HCT116 (cell line): ENCODE measurements around the gene MAP2K5. TPM values are rescaled to one million over a fixed set of nuclear protein-coding genes. Genes with fewer than 3 reads are reported as not detected.

Experiments
- ATAC-seq: fragments of 200-7000 bp; cut with Tn5 transposase; 2 replicates; pipeline ENCODE4 v1.9.1; 2020; ENCODE audit warnings: mild to moderate bottlenecking, moderate library complexity
- BruUV-seq: library from RNA; stranded (reverse); fragments of 400-500 nt; replicated peaks from 2 replicates; lab custom pipeline; 2021; lab: Mats Ljungman, UMichigan
- CTCF ChIA-PET: fragments of 300-600 bp; sonication (Branson Sonifier 250); formaldehyde crosslinking; loops from one replicate; lab custom pipeline; 2021; ENCODE audit warnings: antibody characterized with exemption; lab: Charles Lee
- POLR2A ChIA-PET: fragments of 300-600, 350-600 bp; sonication (Branson Sonifier 250); formaldehyde crosslinking; loops from one replicate; lab custom pipeline; 2021; ENCODE audit warnings: antibody characterized with exemption; lab: Charles Lee
- RAD21 ChIA-PET, 2 experiments: fragments of 300-600 bp; sonication (Branson Sonifier 250); formaldehyde crosslinking; loops; one replicate each; lab custom pipeline; 2023; ENCODE audit warnings: low total read pairs in 2 of 2; ENCODE audit not compliant: uncharacterized antibody in 2 of 2, unreplicated experiment in 2 of 2, low non-redundant PET in 1 of 2; lab: Charles Lee
- DNase-seq: peaks from one replicate; pipeline ENCODE4 v3.0.0-alpha.2; 2010; ENCODE audit warnings: low read depth, low spot score
- H2AFZ ChIP-seq: fragments of 200-600 bp; shearing (Covaris generic), sonication (generic); 2 replicates; pipeline ENCODE4 v1.6.1; 2017; ENCODE audit warnings: low read depth, mixed run types, mixed read lengths, antibody characterized with exemption, low read length; ENCODE audit not compliant: poor library complexity, severe bottlenecking
- H3K27ac ChIP-seq: 2 replicates; pipeline ENCODE4 v1.5.1; 2012; ENCODE audit warnings: low read depth, low read length
- H3K27me3 ChIP-seq: fragments of 200-600 bp; sonication (generic); 2 replicates; pipeline ENCODE4 v1.6.1; 2016; ENCODE audit warnings: mixed run types, low read length, mixed read lengths; ENCODE audit not compliant: insufficient read depth
- H3K36me3 ChIP-seq, 2 experiments: fragments of 200-500 bp in 1 of 2; fragments of 200-600 bp in 1 of 2; sonication (Bioruptor generic) in 1 of 2; sonication (generic) in 1 of 2; 2 replicates each; pipeline versions ENCODE4 v1.5.1 to v1.6.1; 2014 to 2016; ENCODE audit warnings: low read length in 2 of 2, inconsistent platforms in 1 of 2, mixed read lengths in 1 of 2, mixed run types in 1 of 2; ENCODE audit not compliant: insufficient read depth in 2 of 2, control insufficient read depth in 1 of 2
- H3K4me1 ChIP-seq, 2 experiments: fragments of 200-600 bp in 1 of 2; sonication (generic) in 1 of 2; 2 replicates each; pipeline versions ENCODE4 v1.5.1 to v1.6.1; 2012 to 2017; ENCODE audit warnings: low read length in 2 of 2, inconsistent platforms in 1 of 2, mild to moderate bottlenecking in 1 of 2, mixed read lengths in 1 of 2, mixed run types in 1 of 2, moderate library complexity in 1 of 2; ENCODE audit not compliant: insufficient read depth in 2 of 2, control insufficient read depth in 1 of 2
- H3K4me2 ChIP-seq: fragments of 200-600 bp; sonication (generic); 2 replicates; pipeline ENCODE4 v1.6.1; 2017; ENCODE audit warnings: mixed run types, low read length, mixed read lengths
- H3K4me3 ChIP-seq, 2 experiments: fragments of 200-600 bp in 1 of 2; sonication (generic) in 1 of 2; replicated peaks in 1 of 2; 2 replicates each; pipeline ENCODE4 v1.5.1; 2011 to 2016; ENCODE audit warnings: low read length in 2 of 2, control low read depth in 1 of 2, low read depth in 1 of 2, mild to moderate bottlenecking in 1 of 2, mixed read lengths in 1 of 2, mixed run types in 1 of 2
- H3K79me2 ChIP-seq: fragments of 200-600 bp; sonication (generic); 2 replicates; pipeline ENCODE4 v1.6.1; 2017; ENCODE audit warnings: mild to moderate bottlenecking, mixed run types, low read length, moderate library complexity, mixed read lengths; ENCODE audit not compliant: insufficient read depth
- H3K9ac ChIP-seq: fragments of 200-600 bp; sonication (generic); 2 replicates; pipeline ENCODE4 v1.6.1; 2016; ENCODE audit warnings: low read length, mixed read lengths
- H3K9me2 ChIP-seq: fragments of 200-600 bp; sonication (generic), shearing (Covaris generic); 2 replicates; pipeline ENCODE4 v1.6.1; 2017; ENCODE audit warnings: mixed run types, mild to moderate bottlenecking, moderate library complexity; ENCODE audit not compliant: insufficient read depth
- H3K9me3 ChIP-seq, 2 experiments: fragments of 200-500 bp in 1 of 2; fragments of 200-600 bp in 1 of 2; sonication (Bioruptor generic) in 1 of 2; sonication (generic) in 1 of 2; 2 replicates each; pipeline ENCODE4 v1.6.1; 2014 to 2017; ENCODE audit warnings: low read length in 2 of 2, mixed read lengths in 2 of 2, inconsistent platforms in 1 of 2, low read depth in 1 of 2, mild to moderate bottlenecking in 1 of 2, mixed run types in 1 of 2, moderate library complexity in 1 of 2; ENCODE audit not compliant: control insufficient read depth in 1 of 2, insufficient read depth in 1 of 2
- H4K20me1 ChIP-seq: fragments of 200-600 bp; sonication (generic), shearing (Covaris generic); 2 replicates; pipeline ENCODE4 v1.6.1; 2017; ENCODE audit warnings: mixed run types, mild to moderate bottlenecking, moderate library complexity; ENCODE audit not compliant: insufficient read depth
- CEBPB ChIP-seq: IDR thresholded peaks from 2 replicates; pipeline ENCODE4 v1.6.1; 2012; ENCODE audit warnings: low read depth
- EGR1 ChIP-seq: IDR thresholded peaks from 2 replicates; pipeline ENCODE4 v1.6.1; 2012; ENCODE audit warnings: low read depth
- EZH2 ChIP-seq: fragments of 200-600 bp; sonication (generic); IDR thresholded peaks from 2 replicates; pipeline ENCODE4 v1.6.1; 2017; ENCODE audit warnings: antibody characterized with exemption, mixed run types
- EZH2phosphoT487 ChIP-seq: fragments of 200-600 bp; IDR thresholded peaks from 2 replicates; pipeline ENCODE4 v1.6.1; 2018; ENCODE audit warnings: antibody characterized with exemption, borderline replicate concordance
- FOSL1 ChIP-seq: IDR thresholded peaks from 2 replicates; pipeline ENCODE4 v1.6.1; 2012; ENCODE audit warnings: low read depth
- JUND ChIP-seq: IDR thresholded peaks from 2 replicates; pipeline ENCODE4 v1.6.1; 2012
- POLR2A ChIP-seq: IDR thresholded peaks from 2 replicates; pipeline ENCODE4 v1.7.0; 2011; ENCODE audit warnings: borderline replicate concordance; ENCODE audit not compliant: insufficient read depth, insufficient read length; ENCODE audit errors: extremely low read depth
- SIN3A ChIP-seq: IDR thresholded peaks from 2 replicates; pipeline ENCODE4 v1.6.1; 2012; ENCODE audit warnings: low read depth
- SP1 ChIP-seq: IDR thresholded peaks from 2 replicates; pipeline ENCODE4 v1.6.1; 2012; ENCODE audit warnings: low read depth
- SRF ChIP-seq: IDR thresholded peaks from 2 replicates; pipeline ENCODE4 v1.6.1; 2012; ENCODE audit warnings: low read depth
- YY1 ChIP-seq: IDR thresholded peaks from 2 replicates; pipeline ENCODE4 v1.6.1; 2011; ENCODE audit warnings: low read length, low read depth, moderate library complexity, mild to moderate bottlenecking; ENCODE audit not compliant: insufficient replicate concordance; ENCODE audit errors: extremely low read depth
- ZNF274 ChIP-seq: fragments of 200-500 bp; sonication (Bioruptor generic); IDR thresholded peaks from 2 replicates; pipeline ENCODE4 v1.6.1; 2014; ENCODE audit warnings: mild to moderate bottlenecking, low read depth, low read length, inconsistent platforms
- intact Hi-C: fragments of 100-400 bp; cut with micrococcal nuclease; formaldehyde crosslinking; loops from 2 replicates; pipeline ENCODE4 v1.10.0; 2022
- total RNA-seq: library from RNA; stranded (reverse); gene quantifications from one replicate; pipeline ENCODE4 v1.2.1, GENCODE V29; 2021; ENCODE audit not compliant: unreplicated experiment
- TF ChIP-seq, protein P1 (sequence below), 3 experiments: fragments of 200-600 bp in 1 of 3; sonication (generic) in 1 of 3; IDR thresholded peaks in 2 of 3; conservative IDR thresholded peaks in 1 of 3; 2 replicates each; pipeline ENCODE4 v1.5.1; 2012 to 2017; ENCODE audit warnings: low read depth in 2 of 3, low read length in 2 of 3, antibody characterized with exemption in 1 of 3, borderline replicate concordance in 1 of 3, control low read depth in 1 of 3, mild to moderate bottlenecking in 1 of 3, mixed read lengths in 1 of 3, mixed run types in 1 of 3, moderate library complexity in 1 of 3; ENCODE audit not compliant: insufficient read depth in 1 of 3
- TF ChIP-seq, protein P2 (sequence below): IDR thresholded peaks from 2 replicates; pipeline ENCODE4 v1.6.1; 2011; ENCODE audit warnings: mild to moderate bottlenecking, low read length, moderate library complexity; ENCODE audit not compliant: insufficient replicate concordance; ENCODE audit errors: extremely low read depth
- TF ChIP-seq, protein P3 (sequence below): IDR thresholded peaks from 2 replicates; pipeline ENCODE4 v1.6.1; 2012

Gene MAP2K5
- total RNA-seq, 1 experiment from 2014 or later, result 15.6 TPM

DNA sequence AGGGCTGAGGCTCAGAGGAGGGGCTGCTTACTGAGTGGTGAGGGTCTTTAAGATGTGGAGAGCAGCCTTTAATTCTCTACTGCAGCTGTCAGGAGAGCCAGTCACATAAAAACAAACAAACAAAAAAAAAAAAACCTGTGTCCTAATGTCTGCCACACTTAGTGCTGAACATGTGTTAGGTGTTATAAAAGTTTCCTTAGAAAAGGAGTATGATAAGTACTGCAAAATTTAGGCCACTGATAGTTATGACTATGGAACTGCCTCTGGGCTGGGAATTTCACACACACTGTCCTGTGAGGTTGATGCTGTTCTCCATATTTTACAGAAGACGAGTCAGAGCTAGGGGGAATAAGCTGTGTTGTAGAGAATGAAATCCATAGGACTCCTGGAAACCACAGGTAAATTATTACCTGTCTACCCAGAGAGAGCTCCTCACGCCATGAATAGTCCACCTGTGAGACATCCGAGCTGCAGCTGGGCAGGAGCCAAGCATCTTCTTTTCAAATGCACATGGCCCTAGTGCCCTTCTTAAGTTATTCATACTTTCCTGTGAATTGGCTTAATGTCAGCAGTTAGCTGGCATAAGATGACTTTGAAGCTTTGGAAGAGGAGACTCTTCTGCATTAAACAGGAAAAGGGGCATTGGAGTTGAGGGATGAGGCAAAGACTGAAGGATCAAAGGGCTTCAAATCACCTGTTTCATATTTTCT is 248.3 kb downstream of the MAP2K5 start:
- POLR2A ChIA-PET, result no interaction called here
- TF ChIP-seq SRF (no peak), ZNF274 (no peak)
- TF ChIP-seq, all 23 proteins: peak for 0
- BruUV-seq, result no TSS peak
- no peak for DNase-seq
- H3K27ac ChIP-seq, result no peak overlapping the region
- H2AFZ ChIP-seq, result no peak overlapping the region
- H3K27me3 ChIP-seq, result no peaks in the 10 kb centered on the region
- no peaks in the 10 kb centered on the region for H3K4me1 ChIP-seq
- H3K36me3 ChIP-seq, result no peaks in the 10 kb centered on the region
- no peaks in the 10 kb centered on the region for H4K20me1 ChIP-seq
- H3K4me2 ChIP-seq, result no peak overlapping the region
- H3K9me2 ChIP-seq, result no peaks in the 10 kb centered on the region
- ChIA-PET RAD21 (no interaction called here), CTCF (no interaction called here)
- H3K9ac ChIP-seq, result no peak overlapping the region
- H3K9me3 ChIP-seq, result 0 out of 4 replicates have a peak, but pooled peaks cover 0 to 5% of the 10 kb centered on the region in 2 experiments
- H3K4me3 ChIP-seq, result no peak overlapping the region
- no peak for ATAC-seq
- H3K79me2 ChIP-seq, result no peaks in the 10 kb centered on the region
- intact Hi-C loops, result no loop called here

DNA sequence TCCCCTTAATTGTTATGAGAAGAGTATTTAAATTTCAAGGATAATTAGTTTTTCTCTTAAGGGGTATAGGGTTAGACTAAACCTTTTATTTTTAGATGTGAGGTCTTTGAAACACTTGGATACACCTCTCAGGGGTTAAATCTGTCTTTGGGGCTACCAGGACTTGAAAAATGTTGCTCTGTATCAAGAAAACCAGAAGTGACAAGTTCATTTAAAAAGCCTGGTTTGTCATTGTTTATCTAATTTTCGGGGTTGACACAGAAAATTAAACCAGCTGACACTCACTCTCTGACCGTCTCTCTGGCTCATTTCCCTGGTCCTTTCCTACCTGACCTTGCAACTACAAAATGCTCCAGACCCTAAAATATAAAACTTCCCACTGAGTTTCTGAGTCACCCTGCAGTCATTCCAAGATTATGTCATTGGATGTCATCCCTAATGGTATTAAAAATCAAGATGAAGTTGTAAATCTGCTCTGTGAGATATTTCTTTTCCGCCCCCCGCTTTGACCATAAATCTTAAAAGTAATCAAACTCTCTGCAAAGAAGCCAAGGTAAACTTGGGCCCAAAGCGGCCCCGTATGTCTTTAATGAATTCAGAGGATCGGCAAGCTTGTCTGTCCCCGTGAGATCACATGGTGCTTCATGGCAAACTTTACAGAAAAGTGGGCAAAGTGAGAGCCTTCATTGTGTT is 249.9 kb downstream of the MAP2K5 start:
- intact Hi-C loops, result no loop called here
- Histone ChIP-seq H2AFZ (no peak overlapping the region), H3K9me3 (0 out of 4 replicates have a peak, but pooled peaks cover 0 to 5% of the 10 kb centered on the region in 2 experiments), H3K36me3 (no peaks in the 10 kb centered on the region), H3K79me2 (no peaks in the 10 kb centered on the region), H3K9me2 (no peaks in the 10 kb centered on the region), H3K4me3 (no peak overlapping the region), H4K20me1 (no peaks in the 10 kb centered on the region), H3K4me2 (no peak overlapping the region), H3K27ac (no peak overlapping the region), H3K4me1 (no peaks in the 10 kb centered on the region), H3K9ac (no peak overlapping the region), H3K27me3 (no peaks in the 10 kb centered on the region)
- no TSS peak for BruUV-seq
- ChIA-PET POLR2A (no interaction called here), RAD21 (interaction anchor here in 1 of 2 experiments (0.9 kb wide), 1 partner anchor 76 kb away, joined by 3 read pairs; no protein-coding TSS in a partner anchor), CTCF (interaction anchor here (0.7 kb wide), 1 partner anchor 16 kb away, joined by 8 read pairs; no protein-coding TSS in a partner anchor)
- DNase-seq (no peak), ATAC-seq (no peak)
- no peak for TF ChIP-seq YY1
- TF ChIP-seq, protein P1, sequence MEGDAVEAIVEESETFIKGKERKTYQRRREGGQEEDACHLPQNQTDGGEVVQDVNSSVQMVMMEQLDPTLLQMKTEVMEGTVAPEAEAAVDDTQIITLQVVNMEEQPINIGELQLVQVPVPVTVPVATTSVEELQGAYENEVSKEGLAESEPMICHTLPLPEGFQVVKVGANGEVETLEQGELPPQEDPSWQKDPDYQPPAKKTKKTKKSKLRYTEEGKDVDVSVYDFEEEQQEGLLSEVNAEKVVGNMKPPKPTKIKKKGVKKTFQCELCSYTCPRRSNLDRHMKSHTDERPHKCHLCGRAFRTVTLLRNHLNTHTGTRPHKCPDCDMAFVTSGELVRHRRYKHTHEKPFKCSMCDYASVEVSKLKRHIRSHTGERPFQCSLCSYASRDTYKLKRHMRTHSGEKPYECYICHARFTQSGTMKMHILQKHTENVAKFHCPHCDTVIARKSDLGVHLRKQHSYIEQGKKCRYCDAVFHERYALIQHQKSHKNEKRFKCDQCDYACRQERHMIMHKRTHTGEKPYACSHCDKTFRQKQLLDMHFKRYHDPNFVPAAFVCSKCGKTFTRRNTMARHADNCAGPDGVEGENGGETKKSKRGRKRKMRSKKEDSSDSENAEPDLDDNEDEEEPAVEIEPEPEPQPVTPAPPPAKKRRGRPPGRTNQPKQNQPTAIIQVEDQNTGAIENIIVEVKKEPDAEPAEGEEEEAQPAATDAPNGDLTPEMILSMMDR (IDR thresholded peaks at IDR 0.05 in 2 of 3, conservative IDR thresholded peaks at IDR 0.05 in 1 of 3; ENCODE audit: borderline replicate concordance in 1 of 3, insufficient read depth in 1 of 3, low read depth in 2 of 3, low read length in 2 of 3), result no peak
- TF ChIP-seq, protein P2, sequence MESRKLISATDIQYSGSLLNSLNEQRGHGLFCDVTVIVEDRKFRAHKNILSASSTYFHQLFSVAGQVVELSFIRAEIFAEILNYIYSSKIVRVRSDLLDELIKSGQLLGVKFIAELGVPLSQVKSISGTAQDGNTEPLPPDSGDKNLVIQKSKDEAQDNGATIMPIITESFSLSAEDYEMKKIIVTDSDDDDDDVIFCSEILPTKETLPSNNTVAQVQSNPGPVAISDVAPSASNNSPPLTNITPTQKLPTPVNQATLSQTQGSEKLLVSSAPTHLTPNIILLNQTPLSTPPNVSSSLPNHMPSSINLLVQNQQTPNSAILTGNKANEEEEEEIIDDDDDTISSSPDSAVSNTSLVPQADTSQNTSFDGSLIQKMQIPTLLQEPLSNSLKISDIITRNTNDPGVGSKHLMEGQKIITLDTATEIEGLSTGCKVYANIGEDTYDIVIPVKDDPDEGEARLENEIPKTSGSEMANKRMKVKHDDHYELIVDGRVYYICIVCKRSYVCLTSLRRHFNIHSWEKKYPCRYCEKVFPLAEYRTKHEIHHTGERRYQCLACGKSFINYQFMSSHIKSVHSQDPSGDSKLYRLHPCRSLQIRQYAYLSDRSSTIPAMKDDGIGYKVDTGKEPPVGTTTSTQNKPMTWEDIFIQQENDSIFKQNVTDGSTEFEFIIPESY, result no peak
- no peak for TF ChIP-seq EGR1
- TF ChIP-seq SP1, result no peak
- TF ChIP-seq EZH2, result no peak
- TF ChIP-seq, protein P3, sequence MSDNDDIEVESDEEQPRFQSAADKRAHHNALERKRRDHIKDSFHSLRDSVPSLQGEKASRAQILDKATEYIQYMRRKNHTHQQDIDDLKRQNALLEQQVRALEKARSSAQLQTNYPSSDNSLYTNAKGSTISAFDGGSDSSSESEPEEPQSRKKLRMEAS, result no peak
- TF ChIP-seq CEBPB, result no peak
- no peak for TF ChIP-seq POLR2A
- no peak for TF ChIP-seq FOSL1
- TF ChIP-seq SRF, result no peak
- no peak for TF ChIP-seq ZNF274
- TF ChIP-seq JUND, result no peak
- TF ChIP-seq SIN3A, result no peak
- TF ChIP-seq EZH2phosphoT487, result no peak
